Panc1 (cell line): ENCODE measurements around the gene FRS2.

Experiments used
- CTCF ChIP-seq: fragments of 450-650 bp; IDR thresholded peaks from 2 replicates; pipeline ENCODE4 v1.5.1; 2017; ENCODE audit warnings: mild to moderate bottlenecking
- POLR2AphosphoS5 ChIP-seq: IDR thresholded peaks from 2 replicates; pipeline ENCODE4 v1.6.1; 2012; ENCODE audit warnings: mild to moderate bottlenecking, low read depth, low read length, moderate library complexity
- SIN3A ChIP-seq: IDR thresholded peaks from 2 replicates; pipeline ENCODE4 v1.6.1; 2012; ENCODE audit warnings: low read depth, mild to moderate bottlenecking, low read length, moderate library complexity, borderline replicate concordance; ENCODE audit not compliant: insufficient read depth

GRCh38 chr12:69466867-69467266 is 3.3 kb upstream of the FRS2 start:
- no peak; the same call in 1 of the 2 replicates for TF ChIP-seq CTCF
- TF ChIP-seq POLR2AphosphoS5 = no peak
- TF ChIP-seq SIN3A = no peak
